K562 (cell line): Measurements from ENCODE around the gene RAD50. TPM values are rescaled to one million over a fixed set of nuclear protein-coding genes. Genes with fewer than 3 reads are reported as not detected.

Experiments used
- CBFA2T2 ChIP-seq: fragments of 450-650 bp; conservative IDR thresholded peaks from 2 replicates; pipeline ENCODE4 v1.6.1; 2017; ENCODE audit warnings: mild to moderate bottlenecking
- MCM2 ChIP-seq: fragments of 450-650 bp; IDR thresholded peaks from 2 replicates; pipeline ENCODE4 v1.6.1; 2017; ENCODE audit warnings: low read depth, mild to moderate bottlenecking
- MYC ChIP-seq, 2 experiments: fragments of 250-450 bp in 1 of 2; sonication (Bioruptor Pico) in 1 of 2; IDR thresholded peaks; 2 replicates each; pipeline versions ENCODE4 v1.5.1 to v1.6.1; 2012 to 2021; ENCODE audit warnings: low read depth in 2 of 2, borderline replicate concordance in 1 of 2, improper control_type of control experiment in 1 of 2, low read length in 1 of 2, mild to moderate bottlenecking in 1 of 2, moderate library complexity in 1 of 2
- NCOA6 ChIP-seq: fragments of 450-650 bp; IDR thresholded peaks from 2 replicates; pipeline ENCODE4 v1.6.1; 2017; ENCODE audit warnings: mild to moderate bottlenecking
- PHF21A ChIP-seq: fragments of 450-650 bp; IDR thresholded peaks from 2 replicates; pipeline ENCODE4 v1.6.1; 2017; ENCODE audit warnings: low read depth, borderline replicate concordance
- POLR2AphosphoS2 ChIP-seq: IDR thresholded peaks from 2 replicates; pipeline ENCODE4 v1.6.1; 2012; ENCODE audit warnings: low read length, improper control_type of control experiment
- RBFOX2 ChIP-seq: fragments of 200-400 bp; formaldehyde crosslinking; IDR thresholded peaks from 2 replicates; pipeline ENCODE4 v1.6.1; 2017; ENCODE audit warnings: low read depth, mild to moderate bottlenecking, low read length, moderate library complexity
- SP1 ChIP-seq: sonication (generic); formaldehyde crosslinking; IDR thresholded peaks from 2 replicates; pipeline ENCODE4 v1.8.1; 2022; ENCODE audit warnings: mild to moderate bottlenecking, missing genetic modification reagents
- SRSF7 ChIP-seq: fragments of 200-400 bp; formaldehyde crosslinking; optimal IDR thresholded peaks from 2 replicates; pipeline ENCODE3; 2017; ENCODE audit warnings: mild to moderate bottlenecking, low read depth, low read length
- SRSF9 ChIP-seq: fragments of 200-400 bp; formaldehyde crosslinking; IDR thresholded peaks from 2 replicates; pipeline ENCODE4 v1.6.1; 2017; ENCODE audit warnings: low read depth, low read length, borderline replicate concordance
- TAF15 ChIP-seq: fragments of 200-400 bp; formaldehyde crosslinking; IDR thresholded peaks from 2 replicates; pipeline ENCODE4 v1.6.1; 2017; ENCODE audit warnings: mild to moderate bottlenecking, low read depth, low read length, moderate library complexity
- TARDBP ChIP-seq: fragments of 450-650 bp; IDR thresholded peaks from 2 replicates; pipeline ENCODE4 v1.6.1; 2016
- TCF7 ChIP-seq: sonication (generic); IDR thresholded peaks from 2 replicates; pipeline ENCODE4 v1.6.1; 2016; ENCODE audit warnings: antibody characterized with exemption, borderline replicate concordance
- TGIF2 ChIP-seq: sonication (generic); formaldehyde crosslinking; IDR thresholded peaks from 2 replicates; pipeline ENCODE4 v1.8.1; 2022; ENCODE audit warnings: mild to moderate bottlenecking, missing genetic modification reagents, moderate library complexity
- ZNF311 ChIP-seq: fragments of 250-450 bp; sonication (Bioruptor Pico); IDR thresholded peaks from 2 replicates; pipeline ENCODE4 v1.4.0; 2020; ENCODE audit warnings: mild to moderate bottlenecking, moderate library complexity
- ZNF316 ChIP-seq: fragments of 450-650 bp; IDR thresholded peaks from 2 replicates; pipeline ENCODE4 v1.6.1; 2016
- polyA plus RNA-seq, 8 experiments: library from polyadenylated mRNA; depleted of rRNA in 4 of 8; stranded (reverse) in 5 of 8; unstranded in 3 of 8; fragments of >200 nt; fragmentation: Nextera tagmentation in 2 of 8; fragmentation: Illumina TruSeq in 1 of 8; extraction: Ambion mirVana in 2 of 8; extraction: Trizol in 1 of 8; gene quantifications; 2 replicates each; pipeline versions ENCODE4 v1.2.1 to v1.2.3, GENCODE V29; 2011 to 2014; ENCODE audit warnings: inconsistent platforms in 1 of 8, missing spikeins in 1 of 8
- total RNA-seq, 7 experiments: library from RNA; depleted of rRNA in 6 of 7; stranded (reverse); fragments of >200 nt in 6 of 7; fragmentation: Illumina TruSeq in 2 of 7; extraction: Trizol in 2 of 7; gene quantifications; 2 replicates each; pipeline versions ENCODE4 v1.2.1 to v1.2.3, GENCODE V29; 2011 to 2021; ENCODE audit warnings: low replicate concordance in 1 of 7
- TF ChIP-seq, protein P1 (sequence below): fragments of 200-400 bp; formaldehyde crosslinking; IDR thresholded peaks from 2 replicates; pipeline ENCODE4 v1.6.1; 2017; ENCODE audit warnings: mild to moderate bottlenecking, low read depth, low read length, moderate library complexity
- TF ChIP-seq, protein P2 (sequence below): conservative IDR thresholded peaks from 2 replicates; pipeline ENCODE4 v1.6.1; 2011; ENCODE audit warnings: low read depth, mild to moderate bottlenecking, low read length; ENCODE audit not compliant: control insufficient read depth
- TF ChIP-seq, protein P3 (sequence below): fragments of 150-350 bp; conservative IDR thresholded peaks from 2 replicates; pipeline ENCODE4 v1.6.1; 2014; ENCODE audit warnings: low read length
- TF ChIP-seq, protein P4 (sequence below), 3 experiments: IDR thresholded peaks in 2 of 3; conservative IDR thresholded peaks in 1 of 3; 2 replicates each; pipeline ENCODE4 v1.5.1; 2011 to 2012; ENCODE audit warnings: low read length in 3 of 3, mild to moderate bottlenecking in 3 of 3, control low read depth in 2 of 3, improper control_type of control experiment in 1 of 3, inconsistent platforms in 1 of 3, low read depth in 1 of 3, mixed read lengths in 1 of 3, moderate library complexity in 1 of 3; ENCODE audit not compliant: insufficient read depth in 2 of 3

The RAD50 gene
- total and polyA plus RNA-seq, 9 of the 15 experiments (the other 6 are each of a cell fraction or from before 2014, with no cell fraction given): 15.3 to 74.2 (median 44.1) TPM

DNA sequence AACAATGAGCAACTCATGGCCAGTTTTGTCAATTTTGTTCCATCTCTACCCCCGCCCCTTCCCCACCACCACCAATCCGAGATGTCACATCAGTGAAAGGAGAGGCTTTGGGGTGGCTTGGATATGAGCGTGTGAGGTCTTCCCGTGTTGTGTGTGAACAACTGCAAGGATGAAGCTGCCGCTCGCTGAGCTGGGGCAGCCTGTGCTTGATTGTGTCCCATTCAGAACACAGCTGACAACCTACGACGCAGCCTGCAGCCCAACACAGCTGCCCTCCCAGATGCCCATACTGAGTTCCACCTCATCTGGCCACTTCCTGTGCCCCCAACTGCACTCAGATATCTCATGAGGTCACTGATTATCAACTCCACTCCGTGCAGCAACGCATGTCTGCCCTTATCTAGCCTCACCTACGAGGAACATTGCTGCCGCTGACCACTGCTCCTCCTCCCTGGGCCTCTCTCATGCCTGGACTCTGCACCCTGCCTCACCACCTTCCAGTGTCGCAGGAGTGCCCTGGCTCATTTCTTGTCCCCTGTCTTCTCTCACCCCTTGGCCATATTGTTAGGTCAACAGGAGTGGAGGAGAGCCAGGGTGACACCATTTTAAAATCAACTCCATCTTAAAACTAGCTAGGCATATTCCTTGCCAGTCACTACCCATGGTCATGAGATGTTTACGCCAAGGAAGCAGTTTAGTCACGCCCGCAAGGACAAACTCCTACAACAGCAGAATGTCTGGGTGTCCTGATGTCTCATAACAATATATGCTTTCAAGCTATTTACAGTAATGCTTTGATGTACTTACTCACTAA, 109.7 kb downstream of the RAD50 start (continued):
- TF ChIP-seq SP1 (CRISPR knock-in tag) (peak; percentile 66; the same call in 1 of the 2 replicates), TAF15 (no peak), ZNF311 (CRISPR knock-in tag) (peak; percentile 97), MCM2 (no peak), SRSF9 (no peak), POLR2AphosphoS2 (no peak), CBFA2T2 (peak; percentile 60), TCF7 (0 out of 2 replicates have a peak, but pooled peaks have one; percentile 19), RBFOX2 (peak; percentile 90), TGIF2 (CRISPR knock-in tag) (peak; percentile 71; the same call in 1 of the 2 replicates), PHF21A (no peak), MYC (IDR thresholded peaks at IDR 0.05; ENCODE audit: low read depth, low read length) (peak; percentile 20; the same call in 1 of the 2 replicates), MYC (CRISPR knock-in tag; IDR thresholded peaks at IDR 0.05; ENCODE audit: borderline replicate concordance, low read depth) (peak; percentile 92), ZNF316 (peak; percentile 17; the same call in 1 of the 2 replicates), SRSF7 (no peak), NCOA6 (no peak), TARDBP (no peak)
- TF ChIP-seq, protein P1, sequence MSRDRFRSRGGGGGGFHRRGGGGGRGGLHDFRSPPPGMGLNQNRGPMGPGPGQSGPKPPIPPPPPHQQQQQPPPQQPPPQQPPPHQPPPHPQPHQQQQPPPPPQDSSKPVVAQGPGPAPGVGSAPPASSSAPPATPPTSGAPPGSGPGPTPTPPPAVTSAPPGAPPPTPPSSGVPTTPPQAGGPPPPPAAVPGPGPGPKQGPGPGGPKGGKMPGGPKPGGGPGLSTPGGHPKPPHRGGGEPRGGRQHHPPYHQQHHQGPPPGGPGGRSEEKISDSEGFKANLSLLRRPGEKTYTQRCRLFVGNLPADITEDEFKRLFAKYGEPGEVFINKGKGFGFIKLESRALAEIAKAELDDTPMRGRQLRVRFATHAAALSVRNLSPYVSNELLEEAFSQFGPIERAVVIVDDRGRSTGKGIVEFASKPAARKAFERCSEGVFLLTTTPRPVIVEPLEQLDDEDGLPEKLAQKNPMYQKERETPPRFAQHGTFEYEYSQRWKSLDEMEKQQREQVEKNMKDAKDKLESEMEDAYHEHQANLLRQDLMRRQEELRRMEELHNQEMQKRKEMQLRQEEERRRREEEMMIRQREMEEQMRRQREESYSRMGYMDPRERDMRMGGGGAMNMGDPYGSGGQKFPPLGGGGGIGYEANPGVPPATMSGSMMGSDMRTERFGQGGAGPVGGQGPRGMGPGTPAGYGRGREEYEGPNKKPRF: no peak
- TF ChIP-seq, protein P2, sequence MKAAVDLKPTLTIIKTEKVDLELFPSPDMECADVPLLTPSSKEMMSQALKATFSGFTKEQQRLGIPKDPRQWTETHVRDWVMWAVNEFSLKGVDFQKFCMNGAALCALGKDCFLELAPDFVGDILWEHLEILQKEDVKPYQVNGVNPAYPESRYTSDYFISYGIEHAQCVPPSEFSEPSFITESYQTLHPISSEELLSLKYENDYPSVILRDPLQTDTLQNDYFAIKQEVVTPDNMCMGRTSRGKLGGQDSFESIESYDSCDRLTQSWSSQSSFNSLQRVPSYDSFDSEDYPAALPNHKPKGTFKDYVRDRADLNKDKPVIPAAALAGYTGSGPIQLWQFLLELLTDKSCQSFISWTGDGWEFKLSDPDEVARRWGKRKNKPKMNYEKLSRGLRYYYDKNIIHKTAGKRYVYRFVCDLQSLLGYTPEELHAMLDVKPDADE: 0 out of 2 replicates have a peak, but pooled peaks have one; percentile 84
- TF ChIP-seq, protein P3, sequence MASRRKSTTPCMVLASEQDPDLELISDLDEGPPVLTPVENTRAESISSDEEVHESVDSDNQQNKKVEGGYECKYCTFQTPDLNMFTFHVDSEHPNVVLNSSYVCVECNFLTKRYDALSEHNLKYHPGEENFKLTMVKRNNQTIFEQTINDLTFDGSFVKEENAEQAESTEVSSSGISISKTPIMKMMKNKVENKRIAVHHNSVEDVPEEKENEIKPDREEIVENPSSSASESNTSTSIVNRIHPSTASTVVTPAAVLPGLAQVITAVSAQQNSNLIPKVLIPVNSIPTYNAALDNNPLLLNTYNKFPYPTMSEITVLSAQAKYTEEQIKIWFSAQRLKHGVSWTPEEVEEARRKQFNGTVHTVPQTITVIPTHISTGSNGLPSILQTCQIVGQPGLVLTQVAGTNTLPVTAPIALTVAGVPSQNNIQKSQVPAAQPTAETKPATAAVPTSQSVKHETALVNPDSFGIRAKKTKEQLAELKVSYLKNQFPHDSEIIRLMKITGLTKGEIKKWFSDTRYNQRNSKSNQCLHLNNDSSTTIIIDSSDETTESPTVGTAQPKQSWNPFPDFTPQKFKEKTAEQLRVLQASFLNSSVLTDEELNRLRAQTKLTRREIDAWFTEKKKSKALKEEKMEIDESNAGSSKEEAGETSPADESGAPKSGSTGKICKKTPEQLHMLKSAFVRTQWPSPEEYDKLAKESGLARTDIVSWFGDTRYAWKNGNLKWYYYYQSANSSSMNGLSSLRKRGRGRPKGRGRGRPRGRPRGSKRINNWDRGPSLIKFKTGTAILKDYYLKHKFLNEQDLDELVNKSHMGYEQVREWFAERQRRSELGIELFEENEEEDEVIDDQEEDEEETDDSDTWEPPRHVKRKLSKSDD: no peak
- TF ChIP-seq, protein P4, sequence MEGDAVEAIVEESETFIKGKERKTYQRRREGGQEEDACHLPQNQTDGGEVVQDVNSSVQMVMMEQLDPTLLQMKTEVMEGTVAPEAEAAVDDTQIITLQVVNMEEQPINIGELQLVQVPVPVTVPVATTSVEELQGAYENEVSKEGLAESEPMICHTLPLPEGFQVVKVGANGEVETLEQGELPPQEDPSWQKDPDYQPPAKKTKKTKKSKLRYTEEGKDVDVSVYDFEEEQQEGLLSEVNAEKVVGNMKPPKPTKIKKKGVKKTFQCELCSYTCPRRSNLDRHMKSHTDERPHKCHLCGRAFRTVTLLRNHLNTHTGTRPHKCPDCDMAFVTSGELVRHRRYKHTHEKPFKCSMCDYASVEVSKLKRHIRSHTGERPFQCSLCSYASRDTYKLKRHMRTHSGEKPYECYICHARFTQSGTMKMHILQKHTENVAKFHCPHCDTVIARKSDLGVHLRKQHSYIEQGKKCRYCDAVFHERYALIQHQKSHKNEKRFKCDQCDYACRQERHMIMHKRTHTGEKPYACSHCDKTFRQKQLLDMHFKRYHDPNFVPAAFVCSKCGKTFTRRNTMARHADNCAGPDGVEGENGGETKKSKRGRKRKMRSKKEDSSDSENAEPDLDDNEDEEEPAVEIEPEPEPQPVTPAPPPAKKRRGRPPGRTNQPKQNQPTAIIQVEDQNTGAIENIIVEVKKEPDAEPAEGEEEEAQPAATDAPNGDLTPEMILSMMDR (IDR thresholded peaks at IDR 0.05 in 2 of 3, conservative IDR thresholded peaks at IDR 0.05 in 1 of 3; ENCODE audit: insufficient read depth in 2 of 3, low read depth in 1 of 3, low read length in 3 of 3): no peak
